Adipose tissue (tissue), 3 donors: ENCODE data around the gene SNCAIP. TPM values are rescaled to one million over a fixed set of nuclear protein-coding genes. Genes with fewer than 3 reads are reported as not detected.

Experiments used
- H3K27ac ChIP-seq: one replicate; pipeline ENCODE4 v1.5.1; 2013; ENCODE audit warnings: low read depth, low read length
- WGBS, 3 donors: extraction: QIAGEN DNeasy Blood & Tissue Kit; methylation state at CpG; one replicate each; pipeline ENCODE4 v1.1.7; 2013; 5-methylcytosine and 5-hydroxymethylcytosine counted together
- polyA plus RNA-seq, 3 donors: library from polyadenylated mRNA; stranded (reverse); fragments of 200-250 nt; gene quantifications; one replicate each; pipeline ENCODE4 v1.2.3, GENCODE V29; 2013
- donor health status: healthy with polysubstance abuse.
- donor health status: Bipolar disorder and iron deficiency.
- donor health status: healthy.

Gene SNCAIP
- polyA plus RNA-seq, 3 donors: 0.36 to 3.5 (median 1.6) TPM

DNA sequence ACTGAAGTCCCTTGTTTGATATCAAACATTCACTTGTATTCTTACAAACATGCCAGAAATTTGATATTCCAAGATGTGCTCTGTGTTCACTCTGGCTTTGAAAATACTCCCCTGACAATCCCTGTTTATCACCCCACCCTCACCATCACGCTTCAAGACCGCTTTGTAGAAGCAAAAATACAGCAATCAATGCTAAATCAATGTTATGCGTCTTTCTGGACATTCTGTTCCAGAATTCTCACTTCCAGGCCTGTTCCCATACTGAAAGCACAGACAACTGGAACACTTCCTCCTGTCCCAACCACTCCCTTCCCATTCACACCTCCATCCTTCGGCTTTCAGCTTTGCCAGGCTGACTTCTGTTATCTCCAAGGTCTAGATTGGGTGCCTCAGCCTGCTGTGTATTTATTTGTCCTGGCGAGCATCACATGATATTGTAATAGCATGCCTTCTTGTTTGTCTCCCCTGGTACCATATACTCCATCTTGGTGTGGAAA is 72.8 kb downstream of the SNCAIP start:
- no peak overlapping the region for H3K27ac ChIP-seq

DNA sequence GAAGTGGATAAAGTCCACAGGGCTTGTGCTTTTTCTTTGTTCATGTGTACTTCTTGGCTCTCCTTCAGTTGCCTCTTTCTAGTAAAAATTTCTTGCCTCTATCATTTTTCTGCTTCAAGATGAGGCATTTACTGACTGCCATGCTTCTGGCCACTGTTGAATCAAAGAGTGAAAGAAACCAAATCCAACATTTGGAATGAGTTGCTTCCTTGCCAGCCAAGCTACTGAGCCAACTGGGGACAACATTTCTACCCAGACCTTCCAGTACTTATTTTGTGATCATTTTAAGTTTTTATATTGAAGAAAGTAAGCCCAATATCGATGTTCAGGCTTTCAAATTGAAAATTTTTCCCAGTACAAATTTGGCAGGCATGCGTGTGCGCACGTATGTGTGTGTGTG is 73.2 kb downstream of the SNCAIP start:
- WGBS, 3 donors: 80 to 85% (median 83%) methylated on average over 4 of the region's 4 CpGs
- H3K27ac ChIP-seq: no peak overlapping the region

More for the DNA sequence above, 72.8 kb downstream of the SNCAIP start:
- 71 to 78% (median 77%) methylated on average over 5 of the region's 5 CpGs for WGBS, 3 donors

DNA sequence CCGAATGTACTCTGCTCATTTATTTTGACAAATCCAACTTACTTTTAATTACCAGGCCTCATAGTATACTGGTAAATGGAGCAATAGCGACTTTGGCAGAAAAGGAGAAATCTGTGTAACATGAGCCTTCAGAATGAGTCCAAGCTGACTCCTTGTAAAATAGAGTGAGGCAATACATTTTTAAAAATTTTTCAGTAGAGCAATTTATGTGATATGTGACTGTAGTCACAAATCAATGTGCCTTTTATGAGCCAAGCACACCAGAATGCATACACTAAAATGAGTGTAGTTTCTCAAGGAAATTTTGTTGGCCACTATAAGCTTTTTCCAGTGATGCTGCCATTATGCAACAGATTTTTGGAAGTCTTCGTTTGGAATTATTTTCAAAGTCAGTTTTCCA is 73.8 kb downstream of the SNCAIP start:
- no peak overlapping the region for H3K27ac ChIP-seq
- 59 to 72% (median 62%) methylated on average over 3 of the region's 3 CpGs for WGBS, 3 donors

DNA sequence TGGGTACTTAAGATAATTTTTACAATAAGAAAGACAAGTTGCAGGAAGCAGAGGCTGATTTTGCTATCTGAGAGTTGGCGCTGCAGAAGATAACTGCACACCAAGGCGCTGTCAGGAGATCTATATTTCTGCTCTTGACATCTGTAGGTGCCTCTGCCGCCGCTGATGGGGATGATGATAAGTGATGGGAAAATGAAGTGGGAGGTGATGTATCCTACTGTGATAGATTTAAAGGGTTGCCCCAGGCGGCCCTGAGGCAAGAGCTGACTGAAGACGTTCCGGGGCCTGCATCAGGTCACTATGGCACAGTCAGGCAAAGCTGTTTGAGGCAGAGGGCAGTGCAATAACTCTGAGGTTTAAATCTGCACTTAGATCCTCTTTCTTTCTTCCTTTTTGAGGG is 78.1 kb downstream of the SNCAIP start:
- WGBS, 3 donors: 81 to 88% (median 86%) methylated on average over 7 of the region's 7 CpGs

DNA sequence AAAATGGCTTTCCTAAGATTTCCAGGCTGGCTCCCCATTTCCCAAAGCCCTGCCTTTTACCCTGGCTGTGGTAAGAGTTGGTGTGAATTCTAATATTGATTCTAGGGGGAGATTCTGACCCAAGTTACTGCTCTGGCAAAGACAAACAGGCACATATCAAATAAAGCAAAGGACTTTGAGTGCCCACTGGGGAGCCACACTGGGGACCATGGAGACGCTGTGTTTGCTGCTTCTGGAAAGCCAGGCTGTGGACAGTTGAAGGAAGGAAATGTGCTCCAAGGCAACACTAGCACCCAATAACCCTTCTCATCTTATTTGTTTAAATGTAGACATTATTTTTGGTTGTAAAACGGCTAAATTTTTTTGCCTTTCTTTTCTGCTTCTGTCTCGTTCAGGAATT is 78.7 kb downstream of the SNCAIP start:
- 71 to 88% (median 87%) methylated on average over 3 of the region's 3 CpGs for WGBS, 3 donors
- H3K27ac ChIP-seq: no peak overlapping the region

More for the DNA sequence above, 78.1 kb downstream of the SNCAIP start:
- H3K27ac ChIP-seq: no peak overlapping the region

DNA sequence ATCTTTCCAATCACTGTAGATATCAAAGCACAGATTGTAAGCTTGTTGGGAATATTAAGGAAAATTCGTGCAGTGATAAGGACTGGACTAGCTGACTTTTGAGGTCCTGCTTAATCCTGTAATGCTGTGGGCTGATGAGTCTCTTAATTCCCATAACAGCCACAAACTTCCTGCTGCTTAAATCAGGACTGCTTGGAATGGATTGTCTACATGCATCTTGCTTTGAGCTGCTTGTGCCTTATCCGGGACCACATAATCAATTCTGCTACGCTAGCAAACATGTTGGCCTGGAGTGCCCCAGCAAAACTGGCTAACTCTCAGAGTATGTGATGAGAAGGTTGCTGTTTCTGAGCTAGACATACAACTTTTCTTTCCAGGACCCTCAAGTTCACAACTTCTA is 79.6 kb downstream of the SNCAIP start:
- no peak overlapping the region for H3K27ac ChIP-seq
- 71 to 88% (median 85%) methylated on average over 3 of the region's 3 CpGs for WGBS, 3 donors

DNA sequence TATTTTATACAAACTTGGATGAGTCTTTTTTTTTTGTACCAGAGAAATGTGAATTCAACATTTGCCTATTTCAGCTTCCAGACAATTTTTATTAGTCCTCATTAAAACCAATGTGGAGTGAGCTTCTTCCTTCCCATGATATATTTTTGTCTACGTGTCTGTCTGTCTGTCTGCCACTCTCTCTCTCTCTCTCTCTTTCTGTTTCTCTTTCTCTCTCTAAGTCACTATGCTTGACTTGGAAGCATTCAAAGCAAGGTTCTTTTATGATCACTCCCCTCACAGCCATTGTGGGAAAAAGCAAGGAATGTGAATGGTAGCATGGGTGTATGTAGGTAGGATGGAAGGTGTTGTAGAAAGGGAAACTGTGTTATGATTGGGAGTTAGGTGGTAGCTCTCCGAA is 80.2 kb downstream of the SNCAIP start:
- H3K27ac ChIP-seq: no peak overlapping the region
- 80 to 89% (median 85%) methylated on average over 2 of the region's 2 CpGs for WGBS, 3 donors

DNA sequence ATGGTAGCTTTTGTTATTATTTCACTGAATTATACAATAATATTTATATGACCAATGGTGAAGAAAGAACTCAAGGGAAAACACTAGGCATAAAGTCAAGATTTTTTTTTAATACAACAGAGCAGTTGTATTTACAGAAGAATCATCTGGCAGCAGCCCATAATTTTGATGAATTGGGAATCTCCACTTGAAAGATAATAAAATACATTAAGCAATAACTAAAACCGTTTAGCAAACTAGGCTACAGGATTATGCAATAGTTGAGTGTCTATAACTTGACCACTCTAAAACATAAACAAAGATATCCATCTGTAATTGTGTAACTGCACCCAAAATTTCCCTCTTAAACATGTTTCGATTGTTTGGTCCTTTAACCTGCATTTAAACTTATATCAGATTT is 80.8 kb downstream of the SNCAIP start:
- 32 to 48% (median 40%) methylated on average over 2 of the region's 2 CpGs for WGBS, 3 donors
- no peak overlapping the region for H3K27ac ChIP-seq

DNA sequence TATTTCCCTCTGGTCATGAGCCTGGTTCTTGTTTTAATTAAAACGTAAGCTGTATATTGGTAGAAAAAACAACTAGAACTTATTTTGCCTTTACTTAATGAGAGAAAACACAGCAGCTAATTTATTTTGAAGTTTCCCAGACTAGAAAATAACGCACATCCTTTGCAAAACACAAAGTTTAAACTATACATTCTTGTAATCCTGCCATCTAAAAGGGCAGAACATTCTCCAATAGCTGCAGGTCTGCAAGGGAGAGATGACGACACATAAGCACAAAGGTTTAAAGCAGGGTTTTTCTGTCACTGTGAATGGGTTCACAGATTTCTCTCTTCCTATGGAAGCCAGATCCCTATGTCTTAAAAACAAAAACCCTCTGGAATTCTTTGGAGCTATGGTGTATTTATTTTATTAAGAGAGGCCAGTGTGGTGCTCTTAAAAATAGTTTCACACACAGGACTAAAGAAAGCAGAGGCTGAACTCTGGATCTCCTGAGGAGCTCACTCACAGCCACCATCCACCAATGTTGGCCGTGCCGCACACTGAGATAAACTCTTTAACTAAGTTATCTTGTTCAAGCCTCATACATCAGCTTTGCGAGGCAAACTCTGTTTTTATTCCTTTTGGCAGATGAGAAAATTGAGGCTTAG is 82.4 kb downstream of the SNCAIP start:
- no peak overlapping the region for H3K27ac ChIP-seq
- WGBS, 3 donors: 72 to 87% (median 87%) methylated on average over 6 of the region's 6 CpGs

DNA sequence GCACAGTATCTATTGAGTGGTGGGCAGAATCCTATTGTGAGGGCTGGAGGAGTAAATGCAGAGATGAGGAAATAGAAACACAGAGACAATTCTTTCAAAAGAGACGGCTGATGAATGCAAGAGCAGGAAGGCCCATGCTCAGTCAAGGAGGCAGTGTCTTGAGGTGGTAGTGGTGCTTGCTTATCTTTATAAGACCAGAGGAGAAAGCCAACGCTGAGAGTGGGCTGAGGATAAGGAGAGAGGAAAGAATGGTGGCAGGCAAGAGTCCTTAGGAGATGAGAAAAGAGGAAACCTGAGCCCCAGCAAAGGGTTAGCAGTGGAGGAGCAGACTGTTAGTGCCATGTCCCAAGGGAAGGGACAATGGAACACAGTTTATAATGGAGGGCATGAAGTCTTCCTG is 86.0 kb downstream of the SNCAIP start:
- H3K27ac ChIP-seq: no peak overlapping the region
- WGBS, 3 donors: 73 to 85% (median 79%) methylated on average over 2 of the region's 2 CpGs

DNA sequence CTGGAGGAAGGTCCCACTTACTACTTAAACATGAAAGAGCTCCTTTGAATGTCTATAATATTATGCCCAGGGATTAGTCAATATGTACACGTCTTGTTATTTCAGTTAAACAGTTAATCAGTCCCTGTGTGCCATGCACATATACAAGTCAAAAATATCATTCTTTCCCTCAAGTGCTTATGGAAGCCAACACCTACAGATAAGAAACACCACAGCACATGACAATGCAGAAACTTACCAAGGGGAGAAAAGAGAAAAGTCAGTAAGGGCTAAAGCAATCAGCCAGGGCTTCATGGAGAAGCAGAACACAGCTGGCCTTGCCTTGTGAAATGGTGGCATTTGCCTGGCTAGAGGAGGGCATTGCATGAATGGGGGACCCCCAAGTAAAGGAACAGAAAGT is 88.3 kb downstream of the SNCAIP start:
- H3K27ac ChIP-seq: no peak overlapping the region
- 70 to 88% (median 85%) methylated on average over 1 of the region's 1 CpG for WGBS, 3 donors

DNA sequence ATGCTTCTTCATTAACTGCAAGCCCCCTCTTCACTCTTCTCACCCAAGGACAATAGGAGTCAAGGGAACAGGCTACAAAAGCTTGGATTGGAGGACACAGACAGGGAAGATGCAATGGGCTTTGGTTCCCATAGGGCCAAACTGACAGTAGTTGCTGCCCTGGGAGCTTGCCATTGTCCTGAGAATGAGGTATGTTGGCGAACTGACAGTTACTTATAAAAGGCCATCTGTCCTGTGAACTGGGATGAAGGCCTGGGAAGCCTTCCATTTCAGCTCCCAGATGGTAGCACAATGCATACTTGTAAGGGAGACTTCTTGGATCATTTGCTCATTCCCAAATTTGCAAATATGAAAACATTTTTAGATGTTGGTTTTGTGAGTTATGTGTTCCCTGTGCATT is 88.9 kb downstream of the SNCAIP start:
- whole genome bisulfite sequencing, 3 donors: 74 to 83% (median 76%) methylated on average over 1 of the region's 1 CpG
- H3K27ac ChIP-seq: no peak overlapping the region

DNA sequence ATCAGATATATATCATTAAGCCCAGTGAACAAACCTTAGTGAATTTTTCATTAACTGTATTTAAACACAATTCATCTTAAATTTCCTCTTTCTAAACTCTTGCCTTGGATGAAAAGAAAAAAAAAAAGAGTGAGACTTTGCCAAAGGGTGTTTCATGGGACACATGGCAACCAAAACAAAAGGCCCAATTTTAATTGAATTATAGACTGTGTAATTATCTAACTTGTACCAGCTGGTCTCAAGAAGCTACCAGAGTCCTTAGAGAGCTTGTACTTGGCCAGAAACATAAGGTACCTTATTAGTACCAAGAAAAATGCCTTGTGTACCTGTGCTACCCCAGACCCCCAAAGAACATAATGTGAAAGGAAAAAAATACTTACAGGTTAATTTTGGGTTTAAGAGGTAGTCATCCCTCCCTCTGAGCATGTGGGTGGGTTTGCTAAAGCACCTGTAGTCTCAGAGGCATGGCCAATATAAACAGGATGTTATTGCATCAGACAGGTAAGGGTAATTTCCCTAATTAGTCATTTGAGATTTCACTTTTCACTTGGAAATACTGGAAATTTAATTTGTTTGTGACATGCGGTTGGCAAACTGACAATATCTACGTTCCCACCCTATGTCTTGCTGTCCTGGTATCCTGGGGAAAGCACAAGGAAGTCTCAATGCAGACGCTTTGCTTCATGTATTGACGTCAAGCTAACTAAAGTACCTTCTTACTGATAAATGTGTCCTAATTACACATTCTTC is 90.1 kb downstream of the SNCAIP start:
- WGBS, 3 donors: 48 to 79% (median 78%) methylated on average over 4 of the region's 4 CpGs
- no peak overlapping the region for H3K27ac ChIP-seq

DNA sequence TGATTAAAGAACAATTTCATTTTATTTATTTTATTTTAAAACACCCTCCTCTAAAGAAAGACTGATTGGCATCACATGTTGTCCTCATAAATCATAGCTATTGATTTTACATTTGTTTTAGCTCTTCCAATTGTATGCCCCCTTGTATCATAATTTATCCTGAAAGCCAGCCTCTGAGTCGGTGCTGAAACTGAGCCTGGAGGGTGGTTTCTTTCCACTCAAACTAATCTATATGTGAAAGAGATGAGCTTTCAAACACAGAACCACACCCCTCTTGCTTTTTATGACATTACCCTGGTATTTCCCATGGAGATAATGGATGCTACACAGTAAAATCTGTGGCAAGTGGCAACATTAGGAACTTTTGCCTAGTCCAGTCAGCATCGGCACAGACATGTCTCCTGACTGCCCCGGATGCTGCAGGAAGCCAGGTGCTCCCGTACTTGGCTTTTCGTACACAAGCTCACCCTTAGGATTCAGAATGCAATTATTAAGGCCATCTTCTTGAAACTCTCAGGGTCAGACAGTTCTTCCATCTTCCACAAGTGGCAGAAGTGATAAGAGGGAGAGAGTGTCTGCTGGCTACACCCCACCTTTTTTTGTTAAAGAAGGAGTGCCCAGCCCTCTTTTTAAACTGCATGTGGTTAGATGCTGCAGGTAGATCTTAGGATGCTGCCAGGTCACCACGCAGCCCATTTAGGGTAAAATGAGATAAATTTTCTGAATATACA is 91.1 kb downstream of the SNCAIP start:
- H3K27ac ChIP-seq: no peak overlapping the region
- whole genome bisulfite sequencing, 3 donors: 86 to 92% (median 89%) methylated on average over 6 of the region's 6 CpGs

DNA sequence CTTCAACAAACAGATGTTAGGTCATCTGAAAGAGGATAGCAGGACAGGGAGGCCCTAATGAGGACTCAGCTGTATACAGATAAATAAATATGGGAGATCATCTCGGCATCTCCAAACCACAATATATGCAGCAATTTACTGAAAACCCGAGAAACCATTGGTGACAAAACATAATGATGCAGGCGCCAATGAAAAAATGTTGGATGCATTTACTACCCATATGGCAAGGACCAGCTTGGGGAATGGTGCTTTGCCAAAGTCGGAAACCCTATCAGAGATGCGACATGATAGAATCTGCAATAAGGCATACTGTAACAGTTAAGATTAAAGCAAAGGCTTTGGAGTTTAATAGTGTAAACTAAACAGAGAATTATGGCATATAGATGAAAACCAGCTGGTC is 92.0 kb downstream of the SNCAIP start:
- H3K27ac ChIP-seq: no peak overlapping the region
- 86 to 94% (median 92%) methylated on average over 5 of the region's 5 CpGs for WGBS, 3 donors

DNA sequence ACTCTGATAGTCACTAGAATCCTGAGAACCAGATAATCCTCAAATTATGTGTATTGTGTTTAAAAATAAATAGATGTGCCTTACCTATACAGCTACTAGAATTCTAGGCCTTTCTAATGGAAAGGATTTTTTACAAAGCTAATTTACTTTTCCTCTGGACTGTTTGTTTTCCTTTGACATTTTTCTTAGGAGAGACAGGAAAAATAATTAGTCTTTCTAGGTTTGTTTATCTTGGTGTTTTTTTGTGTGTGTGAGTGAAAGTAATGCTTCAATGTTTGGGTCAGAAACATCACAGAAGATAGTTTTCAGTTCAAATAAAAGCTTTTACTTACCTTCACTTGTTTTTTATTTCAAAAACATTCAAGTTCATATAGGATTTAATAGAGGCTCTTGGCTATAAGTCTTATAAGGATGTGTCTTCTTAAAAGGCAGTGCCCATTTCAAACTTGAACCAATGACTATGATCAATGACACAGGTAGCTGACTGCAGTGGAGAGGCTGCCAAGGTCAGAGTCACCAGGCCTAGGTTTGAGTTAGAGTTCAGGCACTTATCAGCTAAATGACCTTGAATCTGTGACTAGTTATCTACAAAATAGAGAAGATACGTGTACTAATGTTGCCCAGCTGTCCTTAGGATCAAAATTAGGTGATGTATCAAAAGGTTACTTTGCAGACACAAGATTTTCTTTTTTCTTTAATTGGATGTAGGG is 92.8 kb downstream of the SNCAIP start:
- 15 to 93% (median 86%) methylated on average over 1 of the region's 1 CpG for WGBS, 3 donors
- H3K27ac ChIP-seq: no peak overlapping the region

DNA sequence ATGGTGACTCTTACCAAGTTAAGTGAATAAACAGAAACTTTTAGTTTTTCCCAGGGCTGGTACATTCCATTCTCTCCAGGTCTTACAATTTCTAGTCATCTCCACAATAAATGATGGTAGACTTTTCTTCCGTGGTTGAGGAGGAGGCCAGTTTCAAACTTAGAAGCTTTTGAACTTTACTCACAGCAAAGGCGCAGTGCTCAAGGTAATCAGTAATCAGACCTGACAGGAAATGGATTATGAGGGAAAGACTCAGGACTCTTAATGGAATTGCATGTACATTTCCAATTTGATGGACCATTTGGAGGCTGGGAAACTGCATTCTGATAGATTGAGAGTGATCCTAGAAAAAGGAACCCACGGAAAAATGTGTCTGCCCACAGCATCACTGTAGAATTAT is 93.7 kb downstream of the SNCAIP start:
- H3K27ac ChIP-seq: no peak overlapping the region
- 80 to 95% (median 93%) methylated on average over 3 of the region's 3 CpGs for WGBS, 3 donors

DNA sequence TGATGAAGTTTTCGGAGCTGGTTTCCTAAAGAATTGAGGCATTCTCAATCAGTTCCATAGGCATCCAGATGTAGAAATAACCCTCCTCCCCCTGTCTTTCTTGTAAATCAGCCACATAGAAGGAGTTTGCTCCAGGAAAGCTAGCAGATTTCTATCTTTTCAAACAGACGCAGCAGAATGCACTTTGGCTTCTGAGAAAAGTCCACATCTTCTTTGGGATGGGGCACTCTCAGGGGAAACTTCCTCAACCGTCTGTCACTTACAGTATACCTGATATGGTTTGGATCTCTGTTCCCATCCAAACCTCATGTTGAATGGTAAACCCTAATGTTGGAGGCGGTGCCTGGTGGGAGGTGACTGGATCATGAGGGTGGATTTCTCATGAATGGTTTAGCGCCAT is 94.1 kb downstream of the SNCAIP start:
- H3K27ac ChIP-seq: no peak overlapping the region
- WGBS, 3 donors: 89 to 96% (median 95%) methylated on average over 5 of the region's 5 CpGs
